Adipocyte (in vitro differentiated cells): ENCODE measurements around the gene DNAJC17.

Experiments
- DNase-seq: peaks from one replicate; pipeline ENCODE4 v3.0.0-alpha.2; 2015; ENCODE audit warnings: low read depth
- H3K27me3 ChIP-seq: replicated peaks from 2 replicates; pipeline ENCODE4 v1.7.0; 2013; ENCODE audit warnings: mild to moderate bottlenecking, low read length, moderate library complexity; ENCODE audit not compliant: control insufficient read depth, insufficient read depth
- H3K36me3 ChIP-seq: 2 replicates; pipeline ENCODE4 v1.7.0; 2013; ENCODE audit warnings: low read length, mild to moderate bottlenecking, moderate library complexity; ENCODE audit not compliant: control insufficient read depth, insufficient read depth, severe bottlenecking
- H3K4me1 ChIP-seq: 2 replicates; pipeline ENCODE4 v1.7.0; 2013; ENCODE audit warnings: mild to moderate bottlenecking, low read length, moderate library complexity; ENCODE audit not compliant: control insufficient read depth, insufficient read depth
- H3K4me3 ChIP-seq: 2 replicates; pipeline ENCODE4 v1.7.0; 2013; ENCODE audit warnings: mild to moderate bottlenecking, low read length, moderate library complexity
- H3K9ac ChIP-seq: 2 replicates; pipeline ENCODE4 v1.7.0; 2013; ENCODE audit warnings: mild to moderate bottlenecking, low read length, moderate library complexity
- H3K9me3 ChIP-seq: 2 replicates; pipeline ENCODE4 v1.7.0; 2013; ENCODE audit warnings: mild to moderate bottlenecking, low read length, moderate library complexity; ENCODE audit not compliant: control insufficient read depth

Gene DNAJC17

DNA sequence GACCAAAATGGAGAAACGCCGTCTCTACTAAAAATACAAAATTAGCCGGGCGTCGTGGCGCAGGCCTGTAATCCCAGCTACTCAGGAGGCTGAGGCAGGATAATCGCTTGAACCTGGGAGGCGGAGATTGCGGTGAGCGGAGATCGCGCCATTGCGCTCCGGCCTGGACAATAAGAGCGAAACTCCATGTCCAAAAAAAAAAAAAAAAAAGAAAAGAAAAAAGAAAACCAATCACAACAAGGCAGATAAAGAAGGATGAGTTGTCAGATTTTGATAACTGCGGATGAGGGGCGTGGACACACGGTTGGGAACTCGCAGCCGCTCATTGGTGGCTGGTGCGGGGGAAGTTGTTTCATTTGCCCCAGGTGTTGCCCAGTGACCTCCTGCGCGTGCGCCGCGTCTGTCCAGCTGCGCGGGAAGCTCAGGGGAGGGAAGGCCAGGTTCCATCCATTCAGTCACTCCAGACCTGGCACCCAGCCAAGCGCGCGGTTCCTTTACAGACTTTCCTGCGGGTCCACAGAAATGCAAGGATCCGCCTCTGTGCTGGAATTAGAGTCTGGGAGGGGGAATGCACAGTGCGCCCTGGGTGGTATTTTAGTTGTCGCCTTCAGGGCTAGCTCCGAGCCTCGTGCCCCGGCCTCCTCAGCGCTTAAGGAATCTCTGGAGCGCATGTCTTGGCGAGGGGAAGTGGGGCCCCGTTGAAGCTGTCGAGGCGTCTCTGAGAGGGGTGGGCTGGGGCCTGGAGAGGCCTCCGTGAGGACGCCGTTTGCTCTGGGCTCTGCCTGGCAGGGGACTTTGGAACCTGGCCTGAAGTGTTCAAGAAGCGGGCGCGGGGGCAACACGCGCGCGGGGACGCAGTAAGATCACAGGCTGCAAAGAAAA is 44.1 kb downstream of the DNAJC17 start:
- no peaks in the 10 kb centered on the region for H3K9me3 ChIP-seq
- peaks cover 6% of the 10 kb centered on the region for H3K36me3 ChIP-seq
- H3K27me3 ChIP-seq: peaks cover 3% of the 10 kb centered on the region
- peak; percentile 64 for DNase-seq
- H3K4me1 ChIP-seq: peaks cover 45% of the 10 kb centered on the region
- H3K9ac ChIP-seq: peak overlapping the region; percentile 79
- peak overlapping the region; percentile 82 for H3K4me3 ChIP-seq

DNA sequence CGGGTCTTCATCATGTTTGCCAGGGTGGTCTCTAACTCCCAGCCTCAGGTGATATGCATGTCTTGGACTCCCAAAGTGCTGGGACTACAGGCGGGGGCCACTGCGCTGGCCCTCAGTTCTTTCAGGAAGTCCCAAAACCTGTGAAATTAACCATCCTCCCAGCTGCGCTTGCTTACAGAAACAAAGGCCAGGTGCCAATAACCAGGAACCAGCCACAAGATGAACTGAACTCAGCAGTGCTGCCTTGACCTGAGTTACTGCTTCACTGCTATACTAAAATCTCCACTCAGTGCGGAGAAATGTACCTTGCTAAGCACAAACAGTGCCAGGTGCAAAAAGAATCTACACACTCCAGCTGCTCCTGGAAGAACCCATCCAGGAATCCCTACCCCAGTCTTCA is 47.3 kb downstream of the DNAJC17 start:
- peaks cover 3% of the 10 kb centered on the region for H3K27me3 ChIP-seq
- H3K4me1 ChIP-seq: peaks cover 21% of the 10 kb centered on the region
- no peaks in the 10 kb centered on the region for H3K36me3 ChIP-seq
- no peak overlapping the region for H3K9ac ChIP-seq
- H3K9me3 ChIP-seq: no peaks in the 10 kb centered on the region
- no peak for DNase-seq
- no peak overlapping the region for H3K4me3 ChIP-seq

DNA sequence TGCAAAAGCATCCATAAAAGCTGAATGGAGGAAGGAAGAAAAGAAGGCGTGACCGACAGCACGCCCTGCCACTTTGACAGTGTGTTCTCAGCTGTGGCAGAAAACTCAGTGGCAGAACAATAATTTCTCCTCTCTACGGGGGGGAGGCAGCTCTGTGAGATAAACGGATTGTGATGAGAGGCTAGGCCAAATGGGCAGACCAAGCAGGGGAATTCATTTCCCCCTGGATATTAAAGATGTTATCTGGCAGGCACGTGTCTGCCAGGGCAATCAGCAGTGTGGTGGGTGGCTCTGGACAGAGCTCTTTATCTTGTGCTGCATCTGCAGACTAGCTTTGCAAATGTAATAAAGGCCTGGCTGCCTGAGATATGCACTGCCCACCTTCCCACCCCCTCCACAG is 50.3 kb downstream of the DNAJC17 start:
- Histone ChIP-seq H3K9me3 (no peaks in the 10 kb centered on the region), H3K4me1 (peaks cover 10% of the 10 kb centered on the region), H3K27me3 (peaks cover 3% of the 10 kb centered on the region), H3K9ac (no peak overlapping the region), H3K36me3 (peaks cover 2% of the 10 kb centered on the region), H3K4me3 (no peak overlapping the region)
- DNase-seq: no peak

- Histone ChIP-seq H3K27me3 (peaks cover 3% of the 10 kb centered on the region), H3K4me1 (peaks cover 10% of the 10 kb centered on the region), H3K4me3 (peak overlapping the region; percentile 97), H3K36me3 (peaks cover 13% of the 10 kb centered on the region), H3K9ac (peak overlapping the region; percentile 96), H3K9me3 (no peaks in the 10 kb centered on the region)
- DNase-seq: no peak
Measured at GRCh38 chr15:40755812-40756208, 51.5 kb downstream of the DNAJC17 start.

- DNase-seq: peak; percentile 99
- H3K36me3 ChIP-seq: peaks cover 17% of the 10 kb centered on the region
- H3K27me3 ChIP-seq: no peaks in the 10 kb centered on the region
- H3K9ac ChIP-seq: peak within 1 kb of the TSS; percentile 96
- peaks cover 10% of the 10 kb centered on the region for H3K4me1 ChIP-seq
- H3K4me3 ChIP-seq: peak within 1 kb of the TSS; percentile 97
- no peaks in the 10 kb centered on the region for H3K9me3 ChIP-seq
Measured at GRCh38 chr15:40754883-40755811, 52.1 kb downstream of the DNAJC17 start, which contains the start of gene RMDN3. Gene RMDN3 (minus strand): TSS chr15:40755254. CDS start chr15:40754783, 471 bp downstream.

- DNase-seq: peak; percentile 58
- Histone ChIP-seq H3K4me1 (peaks cover 10% of the 10 kb centered on the region), H3K4me3 (peak overlapping the region; percentile 97), H3K9me3 (no peaks in the 10 kb centered on the region), H3K9ac (peak overlapping the region; percentile 96), H3K36me3 (peaks cover 21% of the 10 kb centered on the region), H3K27me3 (no peaks in the 10 kb centered on the region)
Measured at GRCh38 chr15:40754574-40754882, 52.7 kb downstream of the DNAJC17 start.

DNA sequence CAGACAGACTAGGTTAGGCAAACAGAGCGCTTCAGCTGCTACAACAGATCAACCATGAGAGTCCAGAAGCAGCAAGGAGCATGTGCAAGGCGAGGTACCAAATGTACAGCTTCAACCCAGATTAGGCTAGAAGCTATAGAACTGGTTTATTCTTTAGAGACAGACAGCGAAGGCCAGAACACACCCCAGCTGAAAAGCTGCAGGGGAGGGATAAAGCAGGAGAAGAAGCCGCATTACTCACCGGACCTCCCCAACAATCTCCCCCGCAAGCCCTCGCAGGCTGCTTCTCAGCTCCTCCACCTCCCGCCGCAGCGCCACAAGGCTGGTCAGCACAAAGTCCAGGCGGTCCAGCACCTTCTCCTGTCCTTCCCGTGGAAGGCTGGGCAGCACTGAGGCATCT is 55.5 kb downstream of the DNAJC17 start:
- Histone ChIP-seq H3K9me3 (no peaks in the 10 kb centered on the region), H3K27me3 (no peaks in the 10 kb centered on the region), H3K9ac (no peak overlapping the region), H3K4me3 (no peak overlapping the region), H3K4me1 (peaks cover 22% of the 10 kb centered on the region), H3K36me3 (peaks cover 26% of the 10 kb centered on the region)
- no peak for DNase-seq

DNA sequence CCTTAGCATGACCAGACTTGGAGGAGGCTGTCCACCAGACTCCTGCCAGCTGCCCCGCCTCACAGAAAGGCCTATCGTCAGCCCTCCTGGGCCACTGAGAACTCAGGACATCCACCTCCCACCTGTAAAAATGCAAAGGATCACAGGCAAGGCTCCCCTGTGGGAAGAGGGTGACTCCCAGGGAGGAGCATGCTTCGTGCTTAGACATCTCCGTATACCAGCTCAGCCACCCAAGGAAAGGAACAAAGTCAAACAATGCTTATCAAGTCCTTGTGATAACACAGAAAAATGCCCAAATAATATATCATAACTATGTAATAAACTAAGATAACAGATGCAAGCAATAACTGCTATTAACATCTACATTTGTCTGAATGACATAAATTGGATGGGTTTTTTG is 56.4 kb downstream of the DNAJC17 start:
- Histone ChIP-seq H3K9me3 (no peaks in the 10 kb centered on the region), H3K4me3 (no peak overlapping the region), H3K4me1 (peaks cover 22% of the 10 kb centered on the region), H3K9ac (no peak overlapping the region), H3K27me3 (no peaks in the 10 kb centered on the region), H3K36me3 (peaks cover 27% of the 10 kb centered on the region)
- DNase-seq: no peak

GRCh38 chr15:40749151-40749630 is 58.1 kb downstream of the DNAJC17 start:
- Histone ChIP-seq H3K4me3 (no peak overlapping the region), H3K9ac (no peak overlapping the region), H3K36me3 (peaks cover 38% of the 10 kb centered on the region), H3K27me3 (no peaks in the 10 kb centered on the region), H3K9me3 (no peaks in the 10 kb centered on the region), H3K4me1 (peaks cover 31% of the 10 kb centered on the region)
- DNase-seq: no peak

DNA sequence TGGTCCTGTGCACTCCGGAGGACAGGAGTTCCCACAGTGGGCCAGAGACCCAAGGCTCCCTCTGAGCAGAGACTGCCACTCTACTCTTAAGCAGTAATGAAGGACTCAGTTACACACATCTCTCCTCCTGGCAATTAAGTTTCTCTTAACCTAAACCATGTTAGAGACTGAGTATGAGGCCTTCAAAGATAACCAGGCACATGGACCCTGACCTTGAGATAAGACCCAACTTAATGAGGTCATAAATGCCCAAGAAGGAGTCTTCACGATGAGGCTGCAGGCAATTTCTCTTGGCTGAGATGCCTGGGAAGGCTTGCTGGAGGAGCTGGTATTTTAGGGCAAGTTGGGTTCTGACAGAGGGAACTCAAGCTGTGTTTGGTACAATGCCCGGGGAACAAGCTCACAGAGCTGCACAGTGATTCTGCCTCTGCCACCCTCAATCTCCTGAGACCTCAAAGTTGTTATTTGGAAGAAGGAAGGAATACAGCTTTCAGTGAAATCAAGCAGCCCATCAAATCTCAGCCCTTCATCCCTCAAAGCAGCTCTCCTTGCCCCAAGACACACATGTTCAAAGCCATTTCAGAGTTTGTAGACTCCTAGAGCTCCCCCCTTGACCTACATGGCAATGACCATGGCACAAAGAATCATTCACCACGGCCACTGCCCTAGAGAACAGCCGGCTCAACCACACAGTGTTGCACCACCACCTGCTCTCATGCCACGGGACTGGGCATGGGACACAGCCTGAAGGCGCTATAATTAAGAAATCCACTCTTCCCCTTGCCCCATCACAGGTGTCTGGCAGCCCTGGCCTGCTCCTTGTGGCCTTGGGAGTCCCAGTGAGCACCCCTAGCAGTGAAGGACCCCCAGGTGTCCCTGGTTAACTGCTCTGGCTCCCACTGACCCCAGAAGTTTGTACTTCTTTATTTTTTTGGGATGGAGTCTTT is 59.3 kb downstream of the DNAJC17 start:
- Histone ChIP-seq H3K9ac (peak overlapping the region; percentile 7), H3K4me1 (peaks cover 31% of the 10 kb centered on the region), H3K27me3 (no peaks in the 10 kb centered on the region), H3K36me3 (peaks cover 44% of the 10 kb centered on the region), H3K9me3 (no peaks in the 10 kb centered on the region), H3K4me3 (no peak overlapping the region)
- DNase-seq: no peak
